Neuronal stem cell (in vitro differentiated cells): ENCODE results near the gene ASAH2.

ENCODE experiments used
- DNase-seq: peaks from one replicate; pipeline ENCODE4 v3.0.0-alpha.2; 2013; ENCODE audit warnings: low spot score
- H2AFZ ChIP-seq: one replicate; pipeline ENCODE4 v1.6.1; 2013; ENCODE audit warnings: mild to moderate bottlenecking, low read length, inconsistent platforms
- H2AK5ac ChIP-seq: 2 replicates; pipeline ENCODE4 v1.6.1; 2013; ENCODE audit warnings: low read depth, mild to moderate bottlenecking, inconsistent platforms, low read length, moderate library complexity, mixed read lengths
- H2BK120ac ChIP-seq: 2 replicates; pipeline ENCODE4 v1.6.1; 2013; ENCODE audit warnings: low read depth, mild to moderate bottlenecking, inconsistent platforms, low read length, moderate library complexity, mixed read lengths
- H2BK12ac ChIP-seq: one replicate; pipeline ENCODE4 v1.6.1; 2013; ENCODE audit warnings: low read length, inconsistent platforms
- H2BK15ac ChIP-seq: 2 replicates; pipeline ENCODE4 v1.6.1; 2013; ENCODE audit warnings: mild to moderate bottlenecking, low read length, inconsistent platforms, mixed read lengths
- H2BK5ac ChIP-seq: one replicate; pipeline ENCODE4 v1.6.1; 2013; ENCODE audit warnings: inconsistent platforms, mild to moderate bottlenecking, low read length, moderate library complexity
- H3K14ac ChIP-seq: one replicate; pipeline ENCODE4 v1.6.1; 2013; ENCODE audit warnings: low read length, inconsistent platforms
- H3K18ac ChIP-seq: 2 replicates; pipeline ENCODE4 v1.6.1; 2013; ENCODE audit warnings: low read length, inconsistent platforms
- H3K23ac ChIP-seq: 2 replicates; pipeline ENCODE4 v1.6.1; 2013; ENCODE audit warnings: low read depth, mild to moderate bottlenecking, mixed read lengths, low read length, inconsistent platforms; ENCODE audit not compliant: poor library complexity
- H3K27ac ChIP-seq: replicated peaks from 3 replicates; pipeline ENCODE4 v1.5.1; 2013; ENCODE audit warnings: low read length, inconsistent platforms
- H3K27me3 ChIP-seq, 3 experiments: 2 replicates each; pipeline ENCODE4 v1.6.1; 2013; ENCODE audit warnings: low read length in 3 of 3, mild to moderate bottlenecking in 2 of 3, inconsistent platforms in 1 of 3, low read depth in 1 of 3, mixed read lengths in 1 of 3, moderate library complexity in 1 of 3; ENCODE audit not compliant: control insufficient read depth in 3 of 3, insufficient read depth in 3 of 3
- H3K36me3 ChIP-seq, 2 donors: replicated peaks in 1 of 2; 2 replicates each; pipeline ENCODE4 v1.6.1; 2013; ENCODE audit warnings: low read length in 2 of 2; ENCODE audit not compliant: control insufficient read depth in 2 of 2, insufficient read depth in 2 of 2
- H3K4ac ChIP-seq: 2 replicates; pipeline ENCODE4 v1.6.1; 2013; ENCODE audit warnings: inconsistent platforms, mild to moderate bottlenecking, low read length, moderate library complexity
- H3K4me1 ChIP-seq, 2 donors: 1 replicate in 1 of 2; 2 replicates in 1 of 2; pipeline ENCODE4 v1.6.1; 2013; ENCODE audit warnings: low read length in 2 of 2, low read depth in 1 of 2; ENCODE audit not compliant: control insufficient read depth in 2 of 2, insufficient read depth in 1 of 2
- H3K4me2 ChIP-seq: one replicate; pipeline ENCODE4 v1.6.1; 2013; ENCODE audit warnings: mild to moderate bottlenecking, low read length, inconsistent platforms; ENCODE audit not compliant: insufficient read depth, poor library complexity, severe bottlenecking
- H3K4me3 ChIP-seq, 2 donors: 2 replicates each; pipeline ENCODE4 v1.5.1; 2013; ENCODE audit warnings: low read length in 2 of 2, mild to moderate bottlenecking in 2 of 2, inconsistent platforms in 1 of 2, moderate library complexity in 1 of 2
- H3K79me1 ChIP-seq: one replicate; pipeline ENCODE4 v1.6.1; 2013; ENCODE audit warnings: low read depth, mild to moderate bottlenecking, inconsistent platforms, low read length, moderate library complexity
- H3K9ac ChIP-seq: one replicate; pipeline ENCODE4 v1.6.1; 2013; ENCODE audit warnings: mild to moderate bottlenecking, low read depth, low read length, inconsistent platforms; ENCODE audit not compliant: poor library complexity
- H3K9me3 ChIP-seq, 2 donors: replicated peaks in 1 of 2; 2 replicates each; pipeline versions ENCODE3 to v1.6.1; 2013; ENCODE audit warnings: low read length in 2 of 2, mild to moderate bottlenecking in 2 of 2, inconsistent platforms in 1 of 2, low read depth in 1 of 2, mixed read lengths in 1 of 2, moderate library complexity in 1 of 2; ENCODE audit not compliant: control insufficient read depth in 2 of 2, insufficient read depth in 1 of 2
- H4K8ac ChIP-seq: one replicate; pipeline ENCODE4 v1.6.1; 2013; ENCODE audit warnings: low read depth, mild to moderate bottlenecking, inconsistent platforms, low read length, moderate library complexity
- H4K91ac ChIP-seq: one replicate; pipeline ENCODE4 v1.6.1; 2013; ENCODE audit warnings: low read length, low read depth, mild to moderate bottlenecking, inconsistent platforms; ENCODE audit not compliant: poor library complexity

ASAH2 gene

DNA sequence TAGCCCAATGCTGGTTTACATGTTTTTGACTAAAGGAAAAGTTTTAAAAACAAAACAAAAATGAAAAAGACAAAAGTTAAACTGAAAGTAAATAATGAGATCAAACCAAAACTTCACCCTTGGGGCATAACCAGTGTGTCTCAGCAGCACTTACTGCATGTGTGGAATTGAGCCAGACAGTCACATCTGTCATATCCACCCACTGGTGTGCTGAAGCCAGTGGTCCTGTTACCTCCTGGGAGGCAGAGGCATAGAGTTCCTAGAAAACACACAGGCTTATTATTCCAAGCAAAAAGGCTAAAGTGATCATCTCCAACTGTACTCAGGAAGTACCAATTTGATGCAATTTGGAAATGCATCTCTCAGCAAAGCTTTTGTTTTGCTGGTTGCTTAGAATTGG, 40.4 kb downstream of the ASAH2 start:
- no peaks in the 10 kb centered on the region for H3K79me1 ChIP-seq
- no peaks in the 10 kb centered on the region for H3K36me3 ChIP-seq
- no peak overlapping the region for H3K14ac ChIP-seq
- H3K4me3 ChIP-seq = no peak overlapping the region
- H2BK120ac ChIP-seq = no peak overlapping the region
- H2AK5ac ChIP-seq = no peak overlapping the region
- H2AFZ ChIP-seq = no peak overlapping the region
- H3K9ac ChIP-seq = no peak overlapping the region
- DNase-seq = no peak
- no peak overlapping the region for H3K27ac ChIP-seq
- H3K23ac ChIP-seq = no peak overlapping the region
- H2BK5ac ChIP-seq = no peak overlapping the region
- H3K9me3 ChIP-seq = no peaks in the 10 kb centered on the region
- no peak overlapping the region for H4K8ac ChIP-seq
- H3K4me1 ChIP-seq = no peaks in the 10 kb centered on the region
- H3K4ac ChIP-seq = no peak overlapping the region
- H3K27me3 ChIP-seq = no peaks in the 10 kb centered on the region
- H2BK15ac ChIP-seq = no peak overlapping the region
- H3K18ac ChIP-seq = no peak overlapping the region
- no peak overlapping the region for H4K91ac ChIP-seq
- no peak overlapping the region for H2BK12ac ChIP-seq
- H3K4me2 ChIP-seq = no peak overlapping the region
